K562 (cell line): ENCODE results near the gene WIPF1.

ENCODE experiments used
- CEBPB ChIP-seq: fragments of 450-650 bp; IDR thresholded peaks from 2 replicates; pipeline ENCODE4 v1.6.1; 2016; ENCODE audit warnings: missing genetic modification characterization, missing compliant biosample characterization
- ELF1 ChIP-seq: fragments of 200-800 bp; sonication (Bioruptor generic); IDR thresholded peaks from 2 replicates; pipeline ENCODE4 v1.6.1; 2016; ENCODE audit warnings: missing genetic modification characterization, missing compliant biosample characterization
- EP400 ChIP-seq: fragments of 450-650 bp; IDR thresholded peaks from 2 replicates; pipeline ENCODE4 v1.6.1; 2017; ENCODE audit warnings: antibody characterized with exemption, mild to moderate bottlenecking, moderate library complexity
- NCOA1 ChIP-seq: fragments of 450-650 bp; IDR thresholded peaks from 2 replicates; pipeline ENCODE4 v1.6.1; 2016; ENCODE audit warnings: low read depth
- POLR2A ChIP-seq: fragments of 450-650 bp; conservative IDR thresholded peaks from 2 replicates; pipeline ENCODE4 v1.6.1; 2016
- RAD21 ChIP-seq, 2 experiments: fragments of 250-450 bp in 1 of 2; fragments of 450-650 bp in 1 of 2; sonication (Bioruptor Pico) in 1 of 2; formaldehyde crosslinking in 1 of 2; IDR thresholded peaks in 1 of 2; conservative IDR thresholded peaks in 1 of 2; 2 replicates each; pipeline versions ENCODE4 v1.4.0 to v1.8.0; 2020 to 2022; ENCODE audit warnings: mild to moderate bottlenecking in 2 of 2, moderate library complexity in 1 of 2
- SMC3 ChIP-seq: conservative IDR thresholded peaks from 2 replicates; pipeline ENCODE4 v1.6.1; 2011; ENCODE audit warnings: low read depth, low read length, improper control_type of control experiment; ENCODE audit not compliant: insufficient read depth
- THRAP3 ChIP-seq: fragments of 450-650 bp; IDR thresholded peaks from 2 replicates; pipeline ENCODE4 v1.6.1; 2016; ENCODE audit warnings: mild to moderate bottlenecking, inconsistent platforms, borderline replicate concordance
- ZNF121 ChIP-seq: sonication (generic); formaldehyde crosslinking; conservative IDR thresholded peaks from 2 replicates; pipeline ENCODE4 v1.8.0; 2022; ENCODE audit warnings: missing genetic modification reagents
- TF ChIP-seq, protein P1 (sequence below), 3 experiments: IDR thresholded peaks in 2 of 3; conservative IDR thresholded peaks in 1 of 3; 2 replicates each; pipeline ENCODE4 v1.5.1; 2011 to 2012; ENCODE audit warnings: low read length in 3 of 3, mild to moderate bottlenecking in 3 of 3, control low read depth in 2 of 3, improper control_type of control experiment in 1 of 3, inconsistent platforms in 1 of 3, low read depth in 1 of 3, mixed read lengths in 1 of 3, moderate library complexity in 1 of 3; ENCODE audit not compliant: insufficient read depth in 2 of 3
- TF ChIP-seq, protein P2 (sequence below): sonication (generic); formaldehyde crosslinking; IDR thresholded peaks from 2 replicates; pipeline ENCODE4 v1.5.0; 2020; ENCODE audit warnings: missing genetic modification reagents

DNA sequence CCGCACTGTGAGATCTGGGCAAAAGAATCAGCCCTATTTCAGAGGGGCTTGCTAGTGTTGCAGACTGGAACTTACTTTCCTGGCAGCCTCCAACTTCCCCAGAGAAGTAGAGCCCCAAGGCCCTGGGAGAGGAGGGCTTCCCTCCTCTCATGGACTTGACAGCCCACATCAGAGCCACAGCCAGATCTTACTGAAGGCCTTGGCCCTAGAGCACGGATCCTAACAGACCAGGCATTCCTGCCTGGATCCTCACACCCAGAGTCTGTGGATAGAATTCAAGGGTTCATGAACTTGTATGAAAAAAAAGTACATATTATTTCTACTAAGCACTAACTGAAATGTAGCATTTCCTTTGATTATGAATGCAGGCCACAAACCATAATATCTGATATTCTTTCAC, 8.3 kb downstream of the WIPF1 start:
- TF ChIP-seq CEBPB (no peak), NCOA1 (no peak), SMC3 (no peak), POLR2A (no peak), RAD21 (CRISPR knock-in tag; conservative IDR thresholded peaks at IDR 0.05 in 1 of 2, IDR thresholded peaks at IDR 0.05 in 1 of 2) (no peak), THRAP3 (no peak), EP400 (no peak), ELF1 (no peak), ZNF121 (CRISPR knock-in tag) (no peak)
- TF ChIP-seq, protein P1, sequence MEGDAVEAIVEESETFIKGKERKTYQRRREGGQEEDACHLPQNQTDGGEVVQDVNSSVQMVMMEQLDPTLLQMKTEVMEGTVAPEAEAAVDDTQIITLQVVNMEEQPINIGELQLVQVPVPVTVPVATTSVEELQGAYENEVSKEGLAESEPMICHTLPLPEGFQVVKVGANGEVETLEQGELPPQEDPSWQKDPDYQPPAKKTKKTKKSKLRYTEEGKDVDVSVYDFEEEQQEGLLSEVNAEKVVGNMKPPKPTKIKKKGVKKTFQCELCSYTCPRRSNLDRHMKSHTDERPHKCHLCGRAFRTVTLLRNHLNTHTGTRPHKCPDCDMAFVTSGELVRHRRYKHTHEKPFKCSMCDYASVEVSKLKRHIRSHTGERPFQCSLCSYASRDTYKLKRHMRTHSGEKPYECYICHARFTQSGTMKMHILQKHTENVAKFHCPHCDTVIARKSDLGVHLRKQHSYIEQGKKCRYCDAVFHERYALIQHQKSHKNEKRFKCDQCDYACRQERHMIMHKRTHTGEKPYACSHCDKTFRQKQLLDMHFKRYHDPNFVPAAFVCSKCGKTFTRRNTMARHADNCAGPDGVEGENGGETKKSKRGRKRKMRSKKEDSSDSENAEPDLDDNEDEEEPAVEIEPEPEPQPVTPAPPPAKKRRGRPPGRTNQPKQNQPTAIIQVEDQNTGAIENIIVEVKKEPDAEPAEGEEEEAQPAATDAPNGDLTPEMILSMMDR (IDR thresholded peaks at IDR 0.05 in 2 of 3, conservative IDR thresholded peaks at IDR 0.05 in 1 of 3; ENCODE audit: insufficient read depth in 2 of 3, low read depth in 1 of 3, low read length in 3 of 3): no peak
- TF ChIP-seq, protein P2, sequence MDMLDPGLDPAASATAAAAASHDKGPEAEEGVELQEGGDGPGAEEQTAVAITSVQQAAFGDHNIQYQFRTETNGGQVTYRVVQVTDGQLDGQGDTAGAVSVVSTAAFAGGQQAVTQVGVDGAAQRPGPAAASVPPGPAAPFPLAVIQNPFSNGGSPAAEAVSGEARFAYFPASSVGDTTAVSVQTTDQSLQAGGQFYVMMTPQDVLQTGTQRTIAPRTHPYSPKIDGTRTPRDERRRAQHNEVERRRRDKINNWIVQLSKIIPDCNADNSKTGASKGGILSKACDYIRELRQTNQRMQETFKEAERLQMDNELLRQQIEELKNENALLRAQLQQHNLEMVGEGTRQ (CRISPR knock-in tag): no peak
